LNCaP clone FGC (cell line): ENCODE data around the gene DDX10.

Source experiments
- DNase-seq: peaks from one replicate; pipeline ENCODE4 v3.0.0-alpha.2; 2011; ENCODE audit warnings: low read depth
- H3K4me3 ChIP-seq: 2 replicates; pipeline ENCODE4 v1.5.1; 2011; ENCODE audit warnings: mild to moderate bottlenecking, low read depth, low read length, control low read depth
- CTCF ChIP-seq: IDR thresholded peaks from 2 replicates; pipeline ENCODE4 v1.5.1; 2012; ENCODE audit warnings: mild to moderate bottlenecking; ENCODE audit not compliant: control insufficient read depth, insufficient read depth; ENCODE audit errors: extremely low read depth

DDX10 gene

GRCh38 chr11:108826136-108826535, 161.3 kb downstream of the DDX10 start:
- DNase-seq, result no peak
- H3K4me3 ChIP-seq, result no peak overlapping the region
- TF ChIP-seq CTCF, result no peak

DNA sequence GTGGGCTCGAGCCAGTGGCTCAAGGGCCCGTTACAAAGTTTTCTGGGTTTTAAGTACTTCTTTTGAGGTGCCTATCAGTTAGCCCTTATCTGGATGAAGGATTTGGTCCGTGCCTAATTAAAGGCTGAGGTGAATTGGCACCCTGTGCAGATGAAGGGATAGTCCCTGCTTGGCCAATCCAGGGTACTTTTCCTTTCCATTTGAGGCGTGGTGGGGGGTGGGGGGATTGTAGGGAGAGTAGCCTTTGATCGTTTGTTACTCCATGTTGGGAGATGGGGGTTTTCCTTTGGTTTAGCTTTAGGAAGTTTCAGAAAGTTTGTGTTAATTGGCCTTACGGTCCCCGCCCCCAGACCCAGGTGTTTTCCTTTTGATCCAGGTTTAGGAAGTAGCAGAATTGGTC, 170.8 kb downstream of the DDX10 start:
- H3K4me3 ChIP-seq, result no peak overlapping the region
- DNase-seq, result no peak
- no peak for TF ChIP-seq CTCF

DNA sequence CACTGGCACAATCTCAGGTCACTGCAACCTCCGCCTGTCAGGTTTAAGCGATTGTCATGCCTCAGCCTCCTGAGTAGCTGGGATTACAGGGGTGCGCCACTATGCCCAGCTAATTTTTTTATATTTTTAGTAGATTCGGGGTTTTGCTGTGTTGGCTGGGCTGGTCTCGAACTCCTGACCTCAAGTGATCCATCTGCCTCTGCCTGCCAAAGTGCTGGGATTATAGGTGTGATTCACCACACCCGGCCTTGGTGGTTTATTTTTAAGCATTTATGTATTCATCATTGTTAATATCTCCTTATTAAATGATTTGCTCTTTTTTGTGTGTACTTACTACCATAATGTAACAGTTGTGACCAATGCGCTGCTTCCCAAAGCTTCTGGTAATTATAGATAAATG, 171.7 kb downstream of the DDX10 start:
- no peak for DNase-seq
- no peak for TF ChIP-seq CTCF
- no peak overlapping the region for H3K4me3 ChIP-seq

GRCh38 chr11:108838102-108838791, 173.4 kb downstream of the DDX10 start:
- H3K4me3 ChIP-seq, result no peak overlapping the region
- TF ChIP-seq CTCF, result no peak
- DNase-seq, result no peak

DNA sequence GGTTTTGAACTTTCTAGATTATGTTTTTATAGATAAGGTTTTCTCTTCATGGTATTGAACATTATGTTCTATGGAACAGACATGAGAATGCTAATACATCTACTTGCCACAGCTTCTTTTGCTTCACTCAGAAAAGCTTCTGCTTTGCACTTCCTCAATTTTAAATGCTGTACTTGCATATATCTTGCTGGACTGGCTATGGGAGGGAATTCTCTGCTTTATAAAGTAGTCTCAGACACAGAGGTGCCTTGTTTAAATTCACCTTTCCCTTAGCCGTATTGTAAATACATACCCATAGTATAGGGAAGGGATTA, 173.9 kb downstream of the DDX10 start:
- TF ChIP-seq CTCF, result no peak
- H3K4me3 ChIP-seq, result no peak overlapping the region
- no peak for DNase-seq

DNA sequence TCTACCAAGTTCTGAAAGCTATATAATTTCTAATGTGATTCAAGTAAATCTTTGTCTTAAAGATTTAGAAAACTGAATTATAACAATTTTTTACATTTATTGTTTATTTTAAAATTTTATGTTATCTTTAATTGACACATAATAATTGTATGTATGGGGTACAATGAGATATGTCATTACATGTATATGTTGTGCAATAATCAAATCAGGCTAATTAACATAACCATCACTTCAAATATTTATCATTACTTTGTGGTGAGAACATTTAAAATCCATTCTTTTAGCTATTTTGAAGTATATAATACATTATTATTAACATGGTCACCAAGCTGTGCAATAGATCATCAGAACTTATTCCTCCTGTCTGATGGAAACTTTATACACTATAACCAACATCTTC, 181.1 kb downstream of the DDX10 start:
- DNase-seq, result no peak
- no peak overlapping the region for H3K4me3 ChIP-seq
- no peak for TF ChIP-seq CTCF

DNA sequence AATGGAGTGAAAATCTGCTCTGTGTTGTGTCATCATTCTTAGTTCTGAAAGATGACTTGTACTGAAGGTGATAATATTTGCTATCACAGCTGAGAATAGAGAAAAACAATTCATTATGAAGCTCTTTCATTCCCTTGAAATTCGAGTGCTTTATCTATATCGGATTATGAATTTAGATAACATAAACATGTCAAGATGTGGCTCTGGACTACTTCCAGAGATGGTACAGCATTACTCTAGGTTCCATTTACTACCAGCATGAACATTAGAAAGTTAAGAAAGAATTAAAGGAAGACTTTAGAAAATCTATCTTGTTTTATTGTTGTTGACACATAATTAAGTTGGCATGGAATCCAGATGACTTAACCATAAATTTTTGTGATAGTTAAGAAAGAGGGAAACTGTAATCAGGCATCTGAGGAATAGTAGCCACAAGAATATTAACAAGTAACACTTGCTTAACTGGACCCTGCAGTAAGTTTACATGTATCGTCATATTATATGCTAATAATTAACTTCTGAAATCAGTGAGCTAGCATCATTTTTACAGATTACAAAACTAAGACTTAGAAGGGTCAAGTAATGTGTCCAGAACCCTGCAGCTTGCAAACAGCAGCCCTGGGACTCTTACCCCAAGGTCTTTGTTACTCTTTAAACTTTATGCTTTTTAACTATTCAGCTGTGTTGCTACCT, 182.6 kb downstream of the DDX10 start:
- DNase-seq, result no peak
- H3K4me3 ChIP-seq, result no peak overlapping the region
- TF ChIP-seq CTCF, result no peak
